ENCODE results near the gene PHACTR1.

The PHACTR1 gene

DNA sequence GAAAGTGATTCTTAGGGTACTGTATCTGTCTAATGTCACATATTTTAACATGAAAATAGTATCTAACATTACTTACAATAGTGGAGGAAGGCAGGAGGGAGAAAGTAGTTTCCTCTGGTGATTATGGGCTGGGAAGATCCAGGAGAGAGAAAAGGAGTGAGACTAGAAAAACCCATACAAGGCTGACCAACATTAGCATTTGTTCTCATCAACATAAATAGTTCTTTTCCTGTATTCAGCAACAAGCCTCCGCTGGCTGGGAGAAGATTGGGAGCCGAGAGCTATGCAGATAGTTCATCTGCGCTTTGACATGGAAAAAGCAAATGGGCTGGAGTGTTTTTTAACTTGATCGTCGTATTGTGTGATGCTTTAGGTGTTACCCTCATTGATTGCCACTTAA lies 239.4 kb downstream of the PHACTR1 start:
- DNase-seq (ENCODE audit: low spot score) = no peak

GRCh38 chr6:12956991-12957320 lies 240.4 kb downstream of the PHACTR1 start:
- DNase-seq (ENCODE audit: low spot score) = no peak

- peak; percentile 39 for DNase-seq (ENCODE audit: low spot score)
Observed at GRCh38 chr6:12957321-12958051, 240.9 kb downstream of the PHACTR1 start.

DNA sequence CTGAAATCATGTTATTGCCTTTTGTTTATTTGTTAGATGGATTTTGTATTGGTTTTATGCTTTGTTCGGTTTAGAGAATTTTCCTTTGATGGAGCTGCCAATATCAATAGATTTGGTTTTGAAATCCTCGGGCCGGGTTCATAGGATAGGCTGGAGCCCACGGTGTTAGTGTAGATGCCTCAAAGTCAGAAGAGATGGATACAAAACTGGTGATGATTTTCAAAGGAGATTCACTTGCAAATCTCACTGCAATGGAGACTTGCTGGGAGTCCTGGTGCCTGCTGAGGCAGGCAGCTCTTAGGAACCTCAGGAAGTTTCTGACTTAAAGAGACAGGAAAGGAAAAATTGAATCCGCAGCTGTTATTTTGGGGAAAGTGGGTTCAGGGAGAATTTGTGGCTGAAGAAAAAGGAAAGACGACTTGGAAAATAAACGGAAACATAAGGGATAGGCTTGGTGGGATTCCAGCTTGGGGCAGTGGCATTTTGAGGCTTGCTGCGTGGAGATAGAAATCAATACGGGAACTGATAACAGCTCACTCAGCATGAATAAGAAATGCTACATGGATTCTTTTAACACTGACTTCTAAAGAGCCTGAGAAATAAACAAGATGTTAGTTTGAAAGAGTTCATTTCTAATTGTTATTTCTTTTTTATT lies 241.6 kb downstream of the PHACTR1 start:
- no peak for DNase-seq (ENCODE audit: low spot score)

- DNase-seq (ENCODE audit: low spot score) = no peak
Observed at GRCh38 chr6:12961761-12962160, 245.2 kb downstream of the PHACTR1 start.

- no peak for DNase-seq (ENCODE audit: low spot score)
Observed at GRCh38 chr6:12962529-12962928, 246.0 kb downstream of the PHACTR1 start.

DNA sequence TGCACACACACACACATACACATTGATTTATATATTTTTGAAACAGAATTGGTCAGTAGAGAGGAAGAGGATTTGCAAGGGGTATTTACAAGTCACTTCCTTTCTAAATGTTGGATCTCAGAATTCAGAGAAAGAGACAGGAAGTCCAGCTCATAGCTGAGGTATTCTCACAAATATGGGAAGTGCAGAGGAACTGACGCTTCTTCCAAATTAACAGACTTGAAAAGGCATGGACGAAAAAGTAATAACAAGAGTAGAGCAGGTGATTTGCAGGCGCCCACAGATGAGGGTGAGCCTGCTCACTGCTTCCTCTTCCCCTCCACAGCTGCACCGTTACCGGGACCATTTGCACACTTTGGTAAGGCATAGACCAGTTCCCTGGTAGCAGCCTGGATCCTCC lies 246.4 kb downstream of the PHACTR1 start:
- no peak for DNase-seq (ENCODE audit: low spot score)

DNA sequence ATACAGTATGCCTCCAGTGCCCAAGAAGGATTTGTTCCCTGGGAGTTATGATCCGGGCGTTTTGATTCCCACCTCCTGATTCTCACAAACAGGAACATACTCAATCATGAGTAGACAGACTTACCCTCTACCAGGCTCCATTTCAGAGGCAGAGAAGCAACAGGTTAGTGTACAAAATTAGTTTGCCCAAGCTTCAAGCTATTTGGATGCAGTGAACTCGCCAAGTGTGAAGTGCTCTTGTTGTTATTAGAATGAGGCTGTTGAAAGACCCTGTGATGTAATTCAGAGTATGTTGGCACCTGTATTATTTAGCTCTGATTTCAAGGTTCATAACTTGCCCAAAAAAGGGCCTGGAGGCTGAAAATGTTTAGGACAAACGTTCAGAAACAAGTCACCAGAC lies 247.0 kb downstream of the PHACTR1 start:
- no peak for DNase-seq (ENCODE audit: low spot score)

GRCh38 chr6:12967686-12968085 lies 251.1 kb downstream of the PHACTR1 start:
- DNase-seq (ENCODE audit: low spot score) = no peak

DNA sequence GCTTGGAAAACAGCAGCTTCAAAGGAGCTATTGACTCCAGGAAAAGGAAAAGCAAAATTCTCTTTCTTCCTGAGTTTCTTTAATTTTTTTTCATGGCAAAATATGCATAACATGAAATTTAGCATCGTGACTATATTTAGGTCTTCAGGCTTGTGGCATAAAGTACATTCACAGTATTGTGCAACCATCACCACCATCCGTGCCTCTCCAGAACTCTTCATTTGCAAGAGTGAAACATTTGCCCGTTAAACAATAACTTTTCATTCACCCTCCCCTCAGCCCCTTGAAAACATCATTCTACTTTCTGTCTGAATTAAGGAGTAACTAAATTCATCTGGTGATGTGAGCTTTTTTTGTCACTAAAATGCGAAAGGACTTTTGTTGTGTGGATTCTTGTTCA lies 251.7 kb downstream of the PHACTR1 start:
- DNase-seq (ENCODE audit: low spot score) = no peak

GRCh38 chr6:12968839-12969558 lies 252.4 kb downstream of the PHACTR1 start:
- no peak for DNase-seq (ENCODE audit: low spot score)

- no peak for DNase-seq (ENCODE audit: low spot score)
Observed at GRCh38 chr6:12969966-12970365, 253.4 kb downstream of the PHACTR1 start.

- no peak for DNase-seq (ENCODE audit: low spot score)
Observed at GRCh38 chr6:12973386-12973785, 256.8 kb downstream of the PHACTR1 start.

GRCh38 chr6:12974551-12974950 lies 258.0 kb downstream of the PHACTR1 start:
- no peak for DNase-seq (ENCODE audit: low spot score)

DNA sequence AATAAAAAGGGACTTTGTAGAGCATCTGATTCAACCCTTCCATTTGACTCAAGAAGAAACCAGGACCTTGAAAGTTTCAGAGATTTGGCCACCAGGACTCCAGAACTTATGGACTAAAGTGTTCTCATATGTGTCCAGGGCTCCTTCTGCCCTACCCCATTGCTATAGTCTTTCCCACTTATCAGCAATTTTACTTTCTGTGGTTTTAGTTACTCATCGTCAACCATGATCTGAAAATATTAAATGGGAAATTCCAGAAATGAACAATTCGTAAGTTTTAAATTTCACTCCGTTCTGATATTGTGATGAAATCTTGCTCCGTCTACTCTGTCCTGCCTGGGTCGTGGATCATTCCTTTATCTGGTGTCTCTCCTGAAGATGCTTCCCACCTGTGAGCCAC lies 259.8 kb downstream of the PHACTR1 start:
- DNase-seq (ENCODE audit: low spot score) = no peak

DNA sequence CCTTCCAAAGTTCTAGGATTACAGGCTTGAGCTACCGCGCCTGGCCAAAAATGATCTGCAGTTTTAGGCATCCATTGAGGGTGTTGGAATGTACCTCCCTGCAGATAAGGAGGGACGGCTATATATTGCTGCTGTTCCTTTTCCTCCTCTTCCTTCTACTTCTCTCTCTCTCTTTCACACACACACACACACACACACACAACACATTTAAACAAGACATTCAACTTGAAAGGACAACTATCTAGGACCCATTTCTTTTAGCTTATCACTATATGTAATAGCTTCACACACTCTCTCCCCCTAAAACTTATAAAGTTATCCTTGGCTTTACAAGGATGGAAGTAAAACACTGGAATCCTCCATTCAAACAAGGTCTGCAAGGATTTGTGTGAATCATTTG lies 260.6 kb downstream of the PHACTR1 start:
- no peak for DNase-seq (ENCODE audit: low spot score)

GRCh38 chr6:12977806-12978205 lies 261.2 kb downstream of the PHACTR1 start:
- DNase-seq (ENCODE audit: low spot score) = no peak

- no peak for DNase-seq (ENCODE audit: low spot score)
Observed at GRCh38 chr6:12980741-12981140, 264.2 kb downstream of the PHACTR1 start.

- DNase-seq (ENCODE audit: low spot score) = no peak
Observed at GRCh38 chr6:12984776-12985175, 268.2 kb downstream of the PHACTR1 start.

GRCh38 chr6:12987783-12988182 lies 271.2 kb downstream of the PHACTR1 start:
- DNase-seq (ENCODE audit: low spot score) = no peak

GRCh38 chr6:12990162-12990561 lies 273.6 kb downstream of the PHACTR1 start:
- no peak for DNase-seq (ENCODE audit: low spot score)

DNA sequence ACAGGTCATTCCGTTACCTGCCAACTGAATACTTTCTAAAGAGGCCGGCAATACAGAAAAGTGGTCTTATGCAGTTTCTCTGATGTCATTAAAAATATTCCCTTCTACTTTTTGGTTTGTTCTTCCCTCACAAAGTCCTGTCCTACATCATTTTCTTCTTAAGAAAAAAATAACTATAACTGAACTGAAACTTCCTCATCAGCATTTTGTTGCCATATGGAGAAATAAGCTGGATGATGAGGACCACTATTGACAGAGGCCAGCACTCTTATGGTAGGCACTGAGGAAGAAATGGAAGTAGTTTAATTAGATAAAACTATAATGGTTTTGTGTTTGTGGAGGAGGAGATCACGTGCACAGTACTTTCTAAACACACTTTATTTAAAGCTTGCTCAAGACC lies 274.9 kb downstream of the PHACTR1 start:
- no peak for DNase-seq (ENCODE audit: low spot score)

DNA sequence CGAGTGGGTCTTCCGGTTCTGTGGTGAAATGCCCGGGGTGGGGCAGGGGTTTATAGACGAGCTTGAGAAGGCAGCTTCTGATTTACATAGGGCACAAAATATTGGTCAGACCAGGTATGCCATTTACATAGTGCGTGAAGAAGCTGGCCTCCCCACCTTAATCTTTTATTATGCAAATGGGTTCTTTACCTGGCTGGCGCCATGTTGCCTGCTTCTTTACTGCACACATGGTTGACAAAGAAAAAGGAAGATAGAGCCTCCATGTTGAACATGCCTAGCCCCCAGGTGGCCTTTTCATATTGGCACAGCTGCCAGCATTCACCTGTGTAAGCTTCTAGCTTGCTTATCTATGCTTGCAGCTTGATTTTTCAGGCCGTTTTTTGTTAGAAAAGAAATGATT lies 276.2 kb downstream of the PHACTR1 start:
- DNase-seq (ENCODE audit: low spot score) = no peak
